Uterus (tissue), 4 donors: ENCODE measurements around the gene MRPS16. TPM values are rescaled to one million over a fixed set of nuclear protein-coding genes. Genes with fewer than 3 reads are reported as not detected.

Source experiments
- DNase-seq, 2 donors: peaks; one replicate each; pipeline ENCODE4 v3.0.0-alpha.2; 2019 to 2020
- H3K27ac ChIP-seq, 2 donors: fragments of 200-600 bp; sonication (generic); 1 replicate in 1 of 2; 2 replicates in 1 of 2; pipeline ENCODE4 v1.5.1; 2016 to 2018
- H3K27me3 ChIP-seq, 2 donors: fragments of 200-600 bp; sonication (generic); one replicate each; pipeline ENCODE4 v1.5.1; 2018 to 2019; ENCODE audit warnings: control low read depth in 1 of 2
- H3K36me3 ChIP-seq, 2 donors: fragments of 200-600 bp; sonication (generic); one replicate each; pipeline ENCODE4 v1.5.1; 2019; ENCODE audit warnings: control low read depth in 1 of 2
- H3K4me1 ChIP-seq, 2 donors: fragments of 200-600 bp; sonication (generic); one replicate each; pipeline ENCODE4 v1.5.1; 2018 to 2019; ENCODE audit warnings: control low read depth in 1 of 2
- H3K4me3 ChIP-seq, 2 donors: fragments of 200-600 bp; sonication (generic); 1 replicate in 1 of 2; 2 replicates in 1 of 2; pipeline ENCODE4 v1.5.1; 2018 to 2019; ENCODE audit warnings: mild to moderate bottlenecking in 1 of 2
- H3K9me3 ChIP-seq, 2 donors: fragments of 200-600 bp; sonication (generic); one replicate each; pipeline ENCODE4 v1.5.1; 2019; ENCODE audit warnings: control low read depth in 1 of 2
- POLR2A ChIP-seq, 2 donors: fragments of 450-650 bp; IDR thresholded peaks; one replicate each; pipeline ENCODE4 v1.6.1; 2016; ENCODE audit warnings: antibody characterized with exemption in 2 of 2, mild to moderate bottlenecking in 1 of 2, moderate library complexity in 1 of 2
- intact Hi-C: fragments of 100-400 bp; cut with DNase I; formaldehyde crosslinking; loops from one replicate; pipeline ENCODE4 v1.15.1; 2023; ENCODE audit warnings: low total_unique reads
- total RNA-seq, 4 donors: library from RNA; depleted of rRNA in 3 of 4; stranded (reverse); fragments of >200 nt in 3 of 4; gene quantifications; one replicate each; pipeline versions ENCODE4 v1.1.0 to v1.2.4, GENCODE V29; 2014 to 2023
- TF ChIP-seq, protein P1 (sequence below), 4 experiments: fragments of 200-600 bp in 2 of 4; fragments of 450-650 bp in 2 of 4; sonication (generic) in 2 of 4; IDR thresholded peaks; one replicate each; pipeline ENCODE4 v1.5.1; 2016 to 2019; ENCODE audit warnings: antibody characterized with exemption in 4 of 4, mild to moderate bottlenecking in 2 of 4, moderate library complexity in 1 of 4
- donor health status: DM: yes; HTN: yes; CAD: no.

The MRPS16 gene
- total RNA-seq, 4 donors from 2014 or later = 6.8 to 67.7 (median 54.0) TPM

DNA sequence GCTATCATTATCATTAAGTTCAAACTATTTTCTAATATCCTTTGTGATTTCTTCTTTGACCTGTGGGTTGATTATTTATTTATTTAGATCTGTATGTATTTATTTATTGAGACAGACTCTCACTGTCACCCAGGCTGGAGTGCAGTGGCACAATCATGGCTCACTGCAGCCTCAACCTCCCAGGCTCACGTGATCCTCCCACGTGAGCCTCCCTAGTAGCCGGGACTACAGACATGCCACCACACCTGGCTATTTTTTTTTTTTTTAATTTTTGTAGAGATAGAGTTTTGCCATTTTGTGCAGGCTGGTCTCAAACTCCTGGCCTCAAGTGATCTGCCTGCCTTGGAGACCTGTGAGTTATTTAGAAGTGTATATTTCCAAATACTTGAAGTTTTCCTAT, 28.7 kb upstream of the MRPS16 start:
- no peak overlapping the region for H3K4me3 ChIP-seq
- no peaks in the 10 kb centered on the region for H3K4me1 ChIP-seq
- H3K27me3 ChIP-seq = no peaks in the 10 kb centered on the region
- DNase-seq = no peak
- no peak for TF ChIP-seq POLR2A (IDR thresholded peaks at IDR 0.05)
- TF ChIP-seq, protein P1, sequence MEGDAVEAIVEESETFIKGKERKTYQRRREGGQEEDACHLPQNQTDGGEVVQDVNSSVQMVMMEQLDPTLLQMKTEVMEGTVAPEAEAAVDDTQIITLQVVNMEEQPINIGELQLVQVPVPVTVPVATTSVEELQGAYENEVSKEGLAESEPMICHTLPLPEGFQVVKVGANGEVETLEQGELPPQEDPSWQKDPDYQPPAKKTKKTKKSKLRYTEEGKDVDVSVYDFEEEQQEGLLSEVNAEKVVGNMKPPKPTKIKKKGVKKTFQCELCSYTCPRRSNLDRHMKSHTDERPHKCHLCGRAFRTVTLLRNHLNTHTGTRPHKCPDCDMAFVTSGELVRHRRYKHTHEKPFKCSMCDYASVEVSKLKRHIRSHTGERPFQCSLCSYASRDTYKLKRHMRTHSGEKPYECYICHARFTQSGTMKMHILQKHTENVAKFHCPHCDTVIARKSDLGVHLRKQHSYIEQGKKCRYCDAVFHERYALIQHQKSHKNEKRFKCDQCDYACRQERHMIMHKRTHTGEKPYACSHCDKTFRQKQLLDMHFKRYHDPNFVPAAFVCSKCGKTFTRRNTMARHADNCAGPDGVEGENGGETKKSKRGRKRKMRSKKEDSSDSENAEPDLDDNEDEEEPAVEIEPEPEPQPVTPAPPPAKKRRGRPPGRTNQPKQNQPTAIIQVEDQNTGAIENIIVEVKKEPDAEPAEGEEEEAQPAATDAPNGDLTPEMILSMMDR (IDR thresholded peaks at IDR 0.05) = no peak
- H3K9me3 ChIP-seq = no peaks in the 10 kb centered on the region
- H3K27ac ChIP-seq = no peak overlapping the region
- intact Hi-C loops = no loop called here
- no peaks in the 10 kb centered on the region for H3K36me3 ChIP-seq

DNA sequence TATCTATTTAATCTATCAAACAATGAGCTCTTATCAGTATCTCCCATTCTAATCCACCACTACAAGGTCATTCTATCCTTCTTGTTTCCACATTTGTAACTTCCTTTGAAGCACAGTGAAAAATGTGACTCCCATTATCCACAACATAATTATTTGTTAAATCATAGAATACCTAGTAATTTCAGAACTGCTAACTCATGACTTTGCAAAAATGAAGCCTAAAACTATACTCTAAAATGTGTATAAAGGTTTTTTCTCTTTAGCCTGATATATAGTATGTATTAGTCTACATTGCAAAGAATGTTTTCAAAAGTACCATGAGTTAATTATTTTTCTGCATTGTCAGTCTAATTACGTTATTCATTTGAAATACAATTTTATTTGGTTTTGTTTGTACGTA, 12.0 kb upstream of the MRPS16 start:
- H3K27me3 ChIP-seq = no peaks in the 10 kb centered on the region
- no peak overlapping the region for H3K4me3 ChIP-seq
- H3K36me3 ChIP-seq = no peaks in the 10 kb centered on the region
- no peak for DNase-seq
- no peak overlapping the region for H3K27ac ChIP-seq
- TF ChIP-seq POLR2A (IDR thresholded peaks at IDR 0.05) = no peak
- TF ChIP-seq, protein P1 (IDR thresholded peaks at IDR 0.05) = no peak
- intact Hi-C loops = no loop called here
- H3K9me3 ChIP-seq = no peaks in the 10 kb centered on the region
- no peaks in the 10 kb centered on the region for H3K4me1 ChIP-seq

DNA sequence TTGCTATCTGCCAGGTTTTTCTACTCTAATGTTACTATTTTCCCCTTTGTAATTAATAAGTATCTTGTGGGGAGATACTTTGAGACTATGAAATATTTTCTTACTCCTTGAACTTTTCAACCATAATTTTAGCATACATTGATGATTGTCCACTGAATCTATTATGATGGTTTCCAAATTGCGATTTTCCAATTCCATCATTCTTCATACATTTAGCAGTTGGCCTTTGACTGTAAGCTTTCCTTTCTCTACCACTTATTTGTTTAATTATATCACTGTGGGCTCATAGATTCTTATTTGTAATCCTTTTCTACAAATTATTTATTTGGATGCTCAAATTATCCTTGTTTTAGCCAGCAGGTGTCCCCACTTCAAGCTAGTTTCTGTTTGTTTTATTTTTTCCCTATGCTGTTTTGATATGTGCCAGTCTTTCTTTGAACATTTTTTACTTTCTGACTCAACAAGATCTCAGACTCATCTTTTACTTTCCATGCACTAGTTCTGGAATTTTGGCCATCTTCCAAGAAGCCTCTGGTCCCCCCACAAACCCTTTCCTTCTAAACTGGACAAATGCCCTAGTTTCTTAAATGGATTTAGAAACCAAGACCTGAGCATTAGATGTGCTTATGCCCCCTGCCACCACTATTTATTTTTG, 11.4 kb upstream of the MRPS16 start:
- TF ChIP-seq, protein P1 (IDR thresholded peaks at IDR 0.05) = peak in 2 of 4 experiments; percentile 9 to 13
- TF ChIP-seq POLR2A (IDR thresholded peaks at IDR 0.05) = no peak
- H3K27ac ChIP-seq = no peak overlapping the region
- intact Hi-C loops = no loop called here
- H3K4me3 ChIP-seq = no peak overlapping the region
- no peaks in the 10 kb centered on the region for H3K36me3 ChIP-seq
- no peaks in the 10 kb centered on the region for H3K4me1 ChIP-seq
- DNase-seq = no peak
- no peaks in the 10 kb centered on the region for H3K9me3 ChIP-seq
- no peaks in the 10 kb centered on the region for H3K27me3 ChIP-seq

DNA sequence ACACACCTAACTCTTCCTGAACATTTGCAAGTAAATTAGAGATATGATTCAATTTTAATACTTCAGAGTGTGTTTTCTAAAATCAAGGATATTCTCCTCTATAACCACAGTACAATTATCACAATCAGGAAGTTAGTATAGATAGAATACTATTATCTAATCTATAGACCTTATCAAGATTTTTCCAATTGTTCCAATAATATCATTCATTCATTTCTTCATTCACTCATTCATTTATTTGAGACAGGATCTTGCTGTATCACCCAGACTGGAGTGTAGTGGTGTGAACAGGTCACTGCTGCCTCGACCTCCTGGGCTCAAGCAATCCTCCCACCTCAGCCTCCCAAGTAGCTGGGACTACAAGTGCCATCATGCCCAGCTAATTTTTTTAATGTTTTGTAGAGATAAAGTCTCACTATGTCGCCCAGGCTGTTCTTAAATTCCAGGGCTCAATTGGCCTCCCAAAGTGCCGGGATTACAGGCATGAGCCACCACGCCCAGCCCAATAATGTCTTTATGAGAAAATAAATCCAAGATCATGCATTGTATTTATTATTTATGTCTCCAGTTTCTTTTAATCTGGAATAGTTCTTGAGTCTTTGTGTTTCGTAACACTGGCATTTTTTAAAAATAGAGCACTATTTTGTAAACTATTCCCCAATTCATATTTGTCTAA, 10.6 kb upstream of the MRPS16 start:
- Histone ChIP-seq H3K4me1 (no peaks in the 10 kb centered on the region), H3K36me3 (no peaks in the 10 kb centered on the region), H3K27ac (no peak overlapping the region), H3K4me3 (no peak overlapping the region), H3K27me3 (no peaks in the 10 kb centered on the region), H3K9me3 (no peaks in the 10 kb centered on the region)
- no peak for DNase-seq
- intact Hi-C loops = no loop called here
- TF ChIP-seq, protein P1 (IDR thresholded peaks at IDR 0.05) = no peak
- TF ChIP-seq POLR2A (IDR thresholded peaks at IDR 0.05) = no peak

DNA sequence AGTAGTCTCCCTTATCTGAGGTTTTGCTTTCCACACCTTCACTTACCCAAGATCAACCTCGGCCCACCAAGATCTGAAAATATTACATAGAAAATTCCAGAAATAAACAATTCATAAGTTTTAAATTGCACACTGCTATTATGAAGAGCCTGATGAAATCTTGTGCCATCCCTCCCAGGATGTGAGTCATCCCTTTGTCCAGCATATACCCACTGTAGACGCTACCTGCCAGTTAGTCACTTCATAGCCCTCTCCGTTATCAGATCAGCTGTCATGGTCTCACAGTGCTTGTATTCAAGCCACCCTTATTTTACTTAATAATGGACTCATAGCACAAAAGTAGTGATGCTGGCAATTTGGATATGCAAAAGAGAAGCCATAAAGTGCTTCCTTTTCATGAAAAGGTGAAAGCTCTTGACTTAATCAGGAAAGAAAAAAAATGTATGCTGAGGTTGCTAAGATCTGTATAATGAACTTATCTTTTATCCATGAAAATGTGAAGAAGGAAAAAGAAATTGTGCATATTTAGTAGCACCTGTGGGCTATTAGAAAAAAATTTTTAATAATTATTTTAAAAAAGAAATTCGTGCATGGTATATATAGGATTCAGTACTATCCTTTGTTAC, 9.8 kb upstream of the MRPS16 start:
- Histone ChIP-seq H3K4me1 (no peaks in the 10 kb centered on the region), H3K36me3 (no peaks in the 10 kb centered on the region), H3K27me3 (no peaks in the 10 kb centered on the region), H3K9me3 (no peaks in the 10 kb centered on the region), H3K4me3 (no peak overlapping the region), H3K27ac (no peak overlapping the region)
- intact Hi-C loops = no loop called here
- no peak for TF ChIP-seq POLR2A (IDR thresholded peaks at IDR 0.05)
- TF ChIP-seq, protein P1 (IDR thresholded peaks at IDR 0.05) = no peak
- DNase-seq = no peak
